NT2/D1 (cell line): Measurements from ENCODE around the gene MCHR1.
A peak's percentile ranks its signal among the peaks of the same experiment; 100 is the strongest.
"Not testable (repeated sequence)": the region's sequence is repeated elsewhere in the genome, so short reads cannot be mapped to it uniquely, and the experiment has no call there.

Experiments
- DNase-seq: peaks from one replicate; pipeline ENCODE4 v3.0.0-alpha.2; 2011; ENCODE audit warnings: low read depth, low spot score
- H3K27me3 ChIP-seq: 2 replicates; pipeline ENCODE4 v1.6.0; 2011; ENCODE audit warnings: mild to moderate bottlenecking; ENCODE audit not compliant: insufficient read length, insufficient read depth
- H3K36me3 ChIP-seq: 2 replicates; pipeline ENCODE4 v1.6.1; 2011; ENCODE audit warnings: mild to moderate bottlenecking, low read length, mixed read lengths; ENCODE audit not compliant: insufficient read depth, insufficient read length
- H3K4me1 ChIP-seq: 2 replicates; pipeline ENCODE4 v1.5.1; 2011; ENCODE audit not compliant: insufficient read depth, insufficient read length
- H3K4me3 ChIP-seq: 2 replicates; pipeline ENCODE4 v1.5.1; 2011; ENCODE audit warnings: low read depth; ENCODE audit not compliant: insufficient read length
- H3K9ac ChIP-seq: 2 replicates; pipeline ENCODE4 v1.6.0; 2011; ENCODE audit warnings: low read depth; ENCODE audit not compliant: insufficient read length
- H3K9me3 ChIP-seq: 2 replicates; pipeline ENCODE4 v1.5.1; 2011; ENCODE audit warnings: mild to moderate bottlenecking, low read length; ENCODE audit not compliant: insufficient read depth
- SUZ12 ChIP-seq: IDR thresholded peaks from 2 replicates; pipeline ENCODE4 v1.6.1; 2011; ENCODE audit not compliant: insufficient read length, insufficient read depth; ENCODE audit errors: extremely low read depth
- YY1 ChIP-seq: IDR thresholded peaks from 2 replicates; pipeline ENCODE4 v1.6.1; 2011; ENCODE audit not compliant: insufficient read length, insufficient read depth
- ZNF274 ChIP-seq: IDR thresholded peaks from 2 replicates; pipeline ENCODE4 v1.6.1; 2011; ENCODE audit warnings: mild to moderate bottlenecking, low read depth, low read length

MCHR1 gene

GRCh38 chr22:40651057-40651456, 28.2 kb upstream of the MCHR1 start:
- Histone ChIP-seq H3K4me1 (peaks cover 11% of the 10 kb centered on the region), H3K27me3 (no peaks in the 10 kb centered on the region), H3K4me3 (peak overlapping the region; percentile 9), H3K36me3 (no peaks in the 10 kb centered on the region), H3K9me3 (no peaks in the 10 kb centered on the region), H3K9ac (peak overlapping the region; percentile 54)
- DNase-seq, result no peak
- TF ChIP-seq ZNF274 (no peak), YY1 (no peak), SUZ12 (no peak)

- no peak for TF ChIP-seq ZNF274
- TF ChIP-seq YY1, result no peak
- no peak for TF ChIP-seq SUZ12
- Histone ChIP-seq H3K4me1 (peaks cover 11% of the 10 kb centered on the region), H3K27me3 (no peaks in the 10 kb centered on the region), H3K4me3 (peak overlapping the region; percentile 66), H3K9me3 (no peaks in the 10 kb centered on the region), H3K9ac (peak overlapping the region; percentile 91), H3K36me3 (no peaks in the 10 kb centered on the region)
- DNase-seq, result no peak
These were observed 27.5 kb upstream of the MCHR1 start for GRCh38 chr22:40651563-40652501.

GRCh38 chr22:40653361-40653760, 25.9 kb upstream of the MCHR1 start:
- Histone ChIP-seq H3K4me1 (peaks cover 11% of the 10 kb centered on the region), H3K9me3 (no peaks in the 10 kb centered on the region), H3K4me3 (no peak overlapping the region), H3K36me3 (no peaks in the 10 kb centered on the region), H3K9ac (peak overlapping the region; percentile 42), H3K27me3 (no peaks in the 10 kb centered on the region)
- DNase-seq, result no peak
- TF ChIP-seq YY1 (no peak), SUZ12 (no peak), ZNF274 (no peak)

- Histone ChIP-seq H3K36me3 (no peaks in the 10 kb centered on the region), H3K9ac (no peak overlapping the region), H3K4me1 (peaks cover 11% of the 10 kb centered on the region), H3K4me3 (no peak overlapping the region), H3K27me3 (no peaks in the 10 kb centered on the region), H3K9me3 (no peaks in the 10 kb centered on the region)
- no peak for DNase-seq
- TF ChIP-seq SUZ12, result no peak
- TF ChIP-seq ZNF274, result no peak
- TF ChIP-seq YY1, result no peak
These were observed 24.6 kb upstream of the MCHR1 start for GRCh38 chr22:40654522-40655167.

GRCh38 chr22:40655941-40656340, 23.3 kb upstream of the MCHR1 start:
- H3K36me3 ChIP-seq, H3K4me3 ChIP-seq, H3K9me3 ChIP-seq, H3K27me3 ChIP-seq, H3K9ac ChIP-seq, DNase-seq: not testable (repeated sequence)
- H3K4me1 ChIP-seq, result peaks cover 11% of the 10 kb centered on the region

- H3K27me3 ChIP-seq, H3K36me3 ChIP-seq, H3K4me3 ChIP-seq, H3K9ac ChIP-seq, DNase-seq, H3K9me3 ChIP-seq: not testable (repeated sequence)
- peaks cover 11% of the 10 kb centered on the region for H3K4me1 ChIP-seq
These were observed 22.6 kb upstream of the MCHR1 start for GRCh38 chr22:40656651-40657050.

GRCh38 chr22:40659166-40659565, 20.1 kb upstream of the MCHR1 start:
- TF ChIP-seq ZNF274, result no peak
- no peak for TF ChIP-seq SUZ12
- TF ChIP-seq YY1, result no peak
- peaks cover 4% of the 10 kb centered on the region for H3K4me1 ChIP-seq
- no peak overlapping the region for H3K4me3 ChIP-seq
- no peak for DNase-seq
- H3K36me3 ChIP-seq, result no peaks in the 10 kb centered on the region
- no peaks in the 10 kb centered on the region for H3K9me3 ChIP-seq
- H3K9ac ChIP-seq, result no peak overlapping the region
- H3K27me3 ChIP-seq, result no peaks in the 10 kb centered on the region
